OCI-LY1 (cell line): ENCODE results near the gene CDC23.

Experiments used
- EZH2 ChIP-seq: fragments of 200-600 bp; sonication (generic), shearing (Covaris generic); IDR thresholded peaks from 2 replicates; pipeline ENCODE4 v1.8.0; 2017; ENCODE audit warnings: borderline replicate concordance, mixed run types, mild to moderate bottlenecking, antibody characterized with exemption, low read length, moderate library complexity, mixed read lengths
- TF ChIP-seq, protein P1 (sequence below): fragments of 200-600 bp; sonication (generic), shearing (Covaris generic); IDR thresholded peaks from 2 replicates; pipeline ENCODE4 v1.5.1; 2017; ENCODE audit warnings: mild to moderate bottlenecking, antibody characterized with exemption, low read length, moderate library complexity, mixed read lengths

GRCh38 chr5:138230261-138230660 is 17.1 kb upstream of the CDC23 start:
- TF ChIP-seq, protein P1, sequence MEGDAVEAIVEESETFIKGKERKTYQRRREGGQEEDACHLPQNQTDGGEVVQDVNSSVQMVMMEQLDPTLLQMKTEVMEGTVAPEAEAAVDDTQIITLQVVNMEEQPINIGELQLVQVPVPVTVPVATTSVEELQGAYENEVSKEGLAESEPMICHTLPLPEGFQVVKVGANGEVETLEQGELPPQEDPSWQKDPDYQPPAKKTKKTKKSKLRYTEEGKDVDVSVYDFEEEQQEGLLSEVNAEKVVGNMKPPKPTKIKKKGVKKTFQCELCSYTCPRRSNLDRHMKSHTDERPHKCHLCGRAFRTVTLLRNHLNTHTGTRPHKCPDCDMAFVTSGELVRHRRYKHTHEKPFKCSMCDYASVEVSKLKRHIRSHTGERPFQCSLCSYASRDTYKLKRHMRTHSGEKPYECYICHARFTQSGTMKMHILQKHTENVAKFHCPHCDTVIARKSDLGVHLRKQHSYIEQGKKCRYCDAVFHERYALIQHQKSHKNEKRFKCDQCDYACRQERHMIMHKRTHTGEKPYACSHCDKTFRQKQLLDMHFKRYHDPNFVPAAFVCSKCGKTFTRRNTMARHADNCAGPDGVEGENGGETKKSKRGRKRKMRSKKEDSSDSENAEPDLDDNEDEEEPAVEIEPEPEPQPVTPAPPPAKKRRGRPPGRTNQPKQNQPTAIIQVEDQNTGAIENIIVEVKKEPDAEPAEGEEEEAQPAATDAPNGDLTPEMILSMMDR: no peak
- TF ChIP-seq EZH2: no peak
